Inferior parietal cortex (tissue), 1 donor: ENCODE results near the gene COBLL1.

Source experiments
- DNase-seq: peaks from one replicate; pipeline ENCODE4 v3.0.0-alpha.2; 2016; ENCODE audit errors: extremely low spot score

The COBLL1 gene

DNA sequence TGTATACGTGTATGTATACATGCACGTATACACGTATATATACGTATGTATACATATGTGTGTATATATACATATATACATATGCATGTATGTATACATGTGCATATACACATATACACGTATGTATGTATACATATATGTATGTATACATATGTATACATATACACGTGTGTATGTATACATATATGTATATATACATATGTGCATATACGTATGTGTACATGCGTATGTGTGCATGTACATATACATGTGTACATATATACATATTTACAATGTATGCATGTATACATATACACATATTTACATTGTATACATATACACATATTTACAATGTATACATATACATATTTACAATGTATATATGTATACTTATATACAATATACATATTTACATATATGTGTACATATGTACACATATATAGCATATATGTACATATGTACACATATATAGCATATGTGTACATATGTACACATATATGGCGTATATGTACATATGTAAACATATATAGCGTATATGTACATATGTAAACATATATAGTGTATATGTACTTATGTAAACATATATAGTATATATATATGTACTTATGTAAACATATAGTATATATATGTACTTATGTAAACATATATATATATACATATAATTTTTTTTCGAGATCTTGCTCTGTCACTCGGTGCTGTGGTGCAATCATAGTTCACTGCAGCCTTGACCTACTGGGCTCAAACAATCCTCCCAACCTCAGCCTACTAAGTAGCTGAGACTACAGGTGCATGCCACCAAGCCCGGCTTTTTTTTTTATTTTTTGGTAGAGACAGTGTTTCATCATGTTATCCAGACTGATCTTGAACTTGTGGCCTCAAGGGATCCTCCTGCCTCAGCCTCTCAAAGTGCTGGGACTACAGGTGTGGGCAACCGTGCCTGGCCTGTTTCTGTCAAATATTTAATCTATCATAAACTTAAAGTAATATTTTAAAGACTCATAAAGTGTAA, 23.2 kb downstream of the COBLL1 start:
- DNase-seq: no peak

DNA sequence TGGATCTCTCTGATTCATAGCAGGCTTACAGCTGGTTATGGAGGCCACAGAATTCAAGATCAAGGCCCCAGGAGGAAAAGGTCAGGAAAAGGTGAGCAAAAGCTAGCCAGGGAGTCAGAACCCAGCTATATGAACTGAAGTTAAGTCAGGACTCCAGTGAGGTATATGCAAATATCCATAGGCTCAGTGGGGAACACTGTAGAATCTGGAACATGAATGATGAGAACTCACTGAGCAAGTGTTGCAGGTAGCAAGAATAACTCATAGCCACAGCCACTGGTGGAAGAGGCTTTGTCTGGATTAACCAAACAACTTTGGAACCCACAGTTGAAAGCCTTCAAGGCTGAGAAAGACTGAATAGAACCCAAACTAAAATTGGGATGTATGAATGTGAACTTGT, 24.7 kb downstream of the COBLL1 start:
- DNase-seq: no peak

DNA sequence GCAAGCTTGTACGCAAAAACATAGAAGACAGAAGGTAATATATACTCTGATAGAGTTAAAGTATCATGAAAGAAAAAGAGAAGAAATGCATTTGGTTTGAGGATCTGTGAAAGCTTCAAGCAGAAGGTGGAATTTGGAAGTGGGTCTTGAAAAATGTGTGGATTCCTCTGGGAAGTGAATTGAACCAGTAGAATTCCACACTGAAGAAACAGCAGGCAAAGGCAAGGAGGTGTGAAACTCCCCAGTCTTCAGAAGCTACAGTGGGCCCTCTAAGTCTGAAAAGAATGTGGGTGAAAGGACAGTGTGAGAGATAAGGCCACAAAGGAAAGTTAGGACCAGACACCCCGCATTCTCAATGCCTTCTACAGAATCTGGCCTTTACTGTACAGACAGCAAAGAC, 25.6 kb downstream of the COBLL1 start:
- DNase-seq: no peak

DNA sequence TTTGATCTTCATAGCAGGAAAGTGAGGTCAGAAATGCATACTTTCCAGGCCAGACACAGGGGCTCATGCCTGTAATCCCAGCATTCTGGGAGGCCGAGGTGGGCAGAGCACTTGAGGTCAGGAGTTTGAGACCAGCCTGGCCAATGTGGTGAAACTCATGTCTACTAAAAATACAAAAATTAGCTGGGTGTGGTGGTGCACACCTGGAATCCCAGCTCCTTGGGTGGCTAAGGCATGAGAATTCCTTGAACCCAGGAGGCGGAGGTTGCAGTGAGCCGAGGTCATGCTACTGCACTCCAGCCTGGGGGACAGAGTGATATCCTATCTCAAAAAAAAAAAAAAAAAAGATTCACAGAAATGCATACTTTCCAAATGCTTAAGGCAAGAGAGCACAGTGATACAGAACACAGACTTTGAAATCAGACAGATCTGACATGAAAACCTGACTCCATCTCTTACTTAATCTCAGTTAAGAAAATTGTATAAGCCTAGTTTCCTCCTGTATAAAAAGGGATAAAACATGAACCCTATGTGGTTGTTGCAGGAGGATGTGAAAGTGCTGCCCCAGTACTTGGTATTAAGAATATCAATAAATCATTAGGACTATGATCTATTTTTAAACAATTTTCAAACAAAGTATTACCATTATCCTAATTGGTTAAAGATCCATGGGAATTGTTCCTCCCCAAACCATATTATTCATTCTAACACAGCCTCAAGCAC, 26.4 kb downstream of the COBLL1 start:
- DNase-seq: no peak

DNA sequence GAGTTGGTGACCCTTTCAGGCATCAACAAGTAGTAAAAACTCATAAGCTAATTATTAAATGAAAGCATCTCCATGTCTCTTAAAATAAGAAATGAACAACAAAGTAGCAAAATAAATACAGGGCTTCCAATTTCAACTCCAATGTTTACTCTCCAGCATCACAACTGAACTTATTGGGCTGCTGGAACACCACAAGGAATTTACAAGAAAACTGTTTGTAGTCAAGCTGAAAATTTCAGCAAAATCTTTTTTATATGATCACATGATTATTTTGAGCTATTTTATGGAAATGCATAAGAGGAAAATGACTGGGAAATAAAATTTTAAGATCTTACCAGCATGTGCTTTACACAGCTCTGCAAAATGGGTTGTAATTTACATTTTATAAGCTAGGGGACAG, 28.1 kb downstream of the COBLL1 start:
- DNase-seq: no peak

DNA sequence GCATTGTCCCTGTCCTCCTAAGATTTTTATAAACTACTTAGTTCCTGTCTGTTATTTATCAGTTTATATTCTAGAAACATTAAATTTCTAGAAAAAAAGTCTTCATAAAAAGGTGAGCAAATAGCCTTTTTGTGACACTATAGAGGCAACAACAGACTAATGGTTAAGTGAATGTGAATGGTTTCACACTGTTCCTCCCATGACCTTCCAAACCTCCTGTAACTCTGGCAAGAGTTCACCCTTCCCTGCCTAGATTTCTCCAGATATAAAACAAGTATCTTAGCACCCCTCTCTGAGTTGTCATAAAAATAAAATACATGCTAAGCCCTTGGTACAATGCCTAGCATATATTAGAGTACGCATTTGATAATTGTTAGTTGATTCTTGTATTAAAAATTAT, 29.2 kb downstream of the COBLL1 start:
- DNase-seq: no peak

DNA sequence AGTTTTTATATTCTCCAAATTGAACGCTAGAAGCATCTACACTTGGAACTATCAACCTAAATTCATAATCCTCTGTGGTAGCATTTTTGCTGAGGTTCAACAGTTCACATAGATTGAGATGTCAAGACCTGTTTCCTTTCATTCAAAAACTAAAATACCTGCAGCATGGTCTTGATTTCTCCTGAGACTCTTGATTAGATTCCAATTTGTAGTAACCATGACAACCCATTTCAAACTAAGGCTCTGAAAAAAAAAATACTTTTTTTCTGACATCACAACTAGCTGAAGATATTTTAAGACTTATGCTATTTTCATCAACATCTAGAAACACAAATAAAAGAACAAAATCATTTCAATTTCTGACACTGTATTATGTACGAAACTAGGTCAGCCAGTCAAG, 29.8 kb downstream of the COBLL1 start:
- DNase-seq: no peak

DNA sequence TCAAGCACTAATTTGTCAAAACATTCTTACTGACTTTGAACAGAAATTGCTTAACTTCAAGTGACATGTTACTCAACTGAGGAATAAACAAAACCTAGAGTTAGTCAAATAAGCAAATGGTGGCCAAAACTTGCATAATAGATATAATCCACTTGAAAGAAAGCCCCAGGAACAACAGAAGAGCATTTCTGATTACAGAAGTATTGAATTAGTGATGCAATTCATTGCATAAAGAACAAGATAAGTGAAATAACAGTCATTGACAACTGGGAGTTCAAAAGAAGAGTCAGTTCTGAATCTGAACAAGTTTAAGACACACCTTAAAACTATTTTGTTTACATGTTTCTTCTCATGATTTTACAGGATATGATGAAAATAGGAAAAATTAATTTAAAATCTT, 30.8 kb downstream of the COBLL1 start:
- DNase-seq: no peak

DNA sequence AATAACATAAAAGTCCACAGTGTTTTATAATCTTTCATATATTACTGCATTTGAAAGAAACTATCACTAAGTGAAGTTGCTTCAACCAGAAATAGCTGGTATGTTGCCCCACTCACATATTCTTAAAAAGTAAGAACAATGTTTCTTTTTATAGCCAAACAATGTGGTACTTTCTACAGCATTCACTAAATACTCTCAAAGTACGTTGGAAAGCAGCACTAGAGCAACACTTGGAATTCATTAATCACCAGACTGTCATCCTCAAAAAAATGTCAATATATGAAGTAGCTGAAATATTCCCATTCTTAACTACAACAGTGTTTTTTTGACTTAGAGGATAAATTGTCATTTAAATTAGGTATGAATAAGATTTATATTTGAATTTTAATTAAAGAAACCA, 32.8 kb downstream of the COBLL1 start:
- DNase-seq: no peak

DNA sequence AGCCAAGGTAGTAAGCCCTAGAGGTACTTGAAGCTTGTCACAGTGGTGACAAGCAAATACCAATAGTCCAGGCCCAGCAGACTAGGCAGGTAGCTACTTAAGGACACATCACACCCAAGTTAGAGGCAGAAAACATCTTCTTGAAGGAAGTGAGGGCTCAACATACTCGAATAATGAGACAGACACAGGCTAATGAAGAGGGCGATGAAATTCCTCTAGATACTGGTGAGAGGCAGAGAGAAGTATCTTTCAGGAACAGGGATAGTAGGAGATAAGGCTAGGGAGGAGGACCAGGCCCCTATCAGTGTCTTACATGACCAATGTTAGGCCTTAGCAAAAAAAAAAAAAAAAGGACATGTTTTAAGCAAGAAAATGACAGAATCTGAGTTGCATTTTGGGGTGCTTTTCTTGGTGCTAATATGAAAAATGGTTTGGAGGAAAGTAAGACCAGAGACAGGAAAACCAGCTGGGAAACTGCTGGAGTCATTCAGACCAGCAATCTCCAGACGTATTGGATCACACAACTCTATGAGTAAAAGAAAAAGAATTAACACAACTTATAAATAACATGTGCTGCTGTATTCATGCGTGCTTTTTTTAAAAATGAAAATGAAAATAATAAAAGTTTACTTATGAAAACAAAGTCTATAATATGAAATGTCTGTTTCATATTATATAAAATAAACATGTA, 37.7 kb downstream of the COBLL1 start:
- no peak for DNase-seq

DNA sequence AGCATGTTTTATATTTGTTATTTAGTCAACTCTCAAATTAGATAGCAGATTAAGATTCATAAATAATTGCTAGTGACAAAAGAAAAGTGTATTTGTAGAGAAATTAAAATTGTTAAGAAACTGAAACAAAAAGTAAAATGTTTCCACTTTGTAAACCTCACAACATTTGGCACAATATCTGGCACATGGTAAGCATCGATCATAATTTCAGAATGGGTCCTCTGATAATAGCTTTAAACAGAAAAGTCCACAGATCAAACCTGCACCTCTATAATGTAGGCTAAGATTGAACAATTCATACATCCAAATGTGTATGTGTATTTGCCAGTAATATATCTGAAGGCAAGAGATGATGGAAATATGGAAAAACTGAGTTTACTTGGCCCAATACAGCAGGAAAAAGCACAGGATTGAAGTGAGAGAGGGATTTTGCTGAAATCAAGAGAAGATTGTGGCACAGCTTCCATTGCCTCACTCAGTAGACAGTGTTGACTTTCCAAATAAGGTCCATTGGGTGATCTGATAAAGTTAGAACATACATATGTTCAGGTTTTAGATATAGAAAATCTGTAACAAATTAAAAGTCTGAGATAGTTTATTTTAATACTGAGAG, 39.4 kb downstream of the COBLL1 start:
- DNase-seq: no peak

DNA sequence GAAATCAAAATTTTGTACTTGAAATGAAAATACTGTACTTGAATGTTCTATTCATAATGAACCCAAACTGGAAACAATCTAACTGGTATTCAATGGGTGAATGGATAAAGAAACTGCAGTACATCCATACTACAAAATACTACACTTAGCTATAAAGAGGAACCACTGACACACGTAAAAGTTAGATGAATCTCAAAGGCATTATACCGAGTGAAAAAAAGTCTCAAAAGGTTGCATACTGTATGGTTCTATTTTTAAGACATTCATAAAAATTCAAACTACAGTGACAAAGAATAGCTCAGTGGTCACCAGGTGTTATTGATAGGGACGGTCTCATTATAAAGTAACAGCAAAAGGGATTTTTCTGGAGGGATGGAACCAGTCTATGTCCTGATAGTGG, 41.1 kb downstream of the COBLL1 start:
- DNase-seq: no peak

DNA sequence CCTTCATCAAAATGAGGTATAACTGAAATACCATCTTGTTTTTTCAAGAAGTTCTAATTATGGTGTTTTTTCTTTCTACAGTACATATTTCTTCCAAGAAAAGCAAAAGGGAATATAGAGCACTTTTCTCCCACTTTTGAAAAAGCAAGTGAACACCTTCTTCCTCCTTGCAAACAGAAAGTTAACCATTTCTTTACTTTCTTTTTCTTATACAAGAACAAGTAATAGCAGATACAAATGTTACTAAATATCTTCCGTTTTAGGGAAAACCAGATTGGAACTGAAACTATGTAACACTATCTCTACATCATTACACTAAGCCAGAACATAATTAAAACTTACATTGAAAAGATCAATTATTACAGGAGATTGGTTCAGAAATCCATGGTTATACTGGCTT, 44.0 kb downstream of the COBLL1 start:
- no peak for DNase-seq

DNA sequence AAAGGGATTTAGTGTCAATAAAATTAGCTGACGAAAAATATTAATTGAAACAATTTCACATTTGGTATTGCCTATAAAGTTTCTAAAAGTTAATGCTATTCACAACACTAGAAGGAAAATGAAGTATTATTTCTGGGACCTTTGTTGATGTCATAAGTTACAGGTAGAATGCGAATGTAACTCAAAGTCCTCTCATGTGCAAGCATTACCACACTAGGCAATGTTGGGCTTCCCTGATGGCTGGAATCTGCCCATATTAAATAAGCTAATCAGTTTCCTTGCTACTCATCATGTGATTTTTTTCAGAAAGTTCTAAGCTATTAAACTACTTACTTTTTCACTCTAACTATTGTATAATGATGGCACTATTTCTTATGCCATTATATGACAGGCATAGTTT, 44.6 kb downstream of the COBLL1 start:
- DNase-seq: no peak

DNA sequence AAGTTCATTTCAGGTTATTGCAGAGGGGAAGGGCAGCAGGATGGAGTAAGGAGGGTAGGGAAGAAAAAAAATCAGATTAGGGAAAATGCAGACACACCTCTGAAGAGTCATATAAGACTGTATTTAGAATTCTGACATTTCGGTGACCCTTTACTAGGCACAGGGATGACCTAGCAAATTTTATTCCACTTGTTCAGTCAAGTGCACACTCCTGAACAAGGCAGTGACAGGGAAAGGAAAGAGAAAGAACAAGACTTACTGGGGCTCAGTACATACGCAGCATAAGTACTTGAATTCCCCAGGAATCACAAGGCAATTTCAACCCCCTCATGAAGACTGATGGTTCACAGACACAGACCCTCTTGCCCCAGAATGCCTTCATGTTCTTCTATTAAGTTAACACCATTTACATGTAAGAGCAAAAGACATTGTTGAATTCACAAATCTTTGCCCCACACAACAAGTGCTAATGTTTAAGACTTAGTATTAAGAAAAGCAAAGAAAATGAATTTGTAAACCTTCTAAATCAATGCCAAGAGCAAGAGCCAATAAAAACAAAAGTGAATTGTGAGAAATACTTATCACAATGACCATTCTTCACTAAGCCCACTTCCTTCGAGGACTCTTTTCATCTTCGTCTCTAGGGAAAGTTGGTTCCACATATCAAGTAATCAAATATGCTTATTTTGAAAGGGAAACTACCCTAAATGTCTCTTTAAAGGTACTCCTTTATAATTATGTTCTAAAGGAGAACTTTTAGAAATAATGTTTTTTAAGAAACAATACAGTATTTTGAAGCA, 47.0 kb downstream of the COBLL1 start:
- no peak for DNase-seq

DNA sequence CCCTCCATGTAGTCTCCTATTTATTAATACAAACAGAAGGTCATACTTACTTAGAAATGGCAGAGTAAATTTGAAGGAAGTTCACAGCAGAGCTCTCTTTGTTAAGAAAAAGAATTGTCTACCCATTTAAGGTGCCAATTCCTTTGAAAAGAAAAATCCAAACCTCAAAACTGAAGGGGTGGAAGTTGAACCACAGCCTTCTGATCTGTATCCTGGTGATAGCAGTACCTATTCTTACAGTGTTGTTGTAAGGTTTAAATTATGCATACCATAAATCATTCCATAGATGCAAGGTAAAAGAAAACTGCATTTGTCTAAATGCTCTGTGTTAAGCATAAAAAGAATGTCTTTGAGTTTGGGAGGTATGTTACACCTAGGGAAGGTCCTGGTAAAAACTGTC, 47.6 kb downstream of the COBLL1 start:
- no peak for DNase-seq

DNA sequence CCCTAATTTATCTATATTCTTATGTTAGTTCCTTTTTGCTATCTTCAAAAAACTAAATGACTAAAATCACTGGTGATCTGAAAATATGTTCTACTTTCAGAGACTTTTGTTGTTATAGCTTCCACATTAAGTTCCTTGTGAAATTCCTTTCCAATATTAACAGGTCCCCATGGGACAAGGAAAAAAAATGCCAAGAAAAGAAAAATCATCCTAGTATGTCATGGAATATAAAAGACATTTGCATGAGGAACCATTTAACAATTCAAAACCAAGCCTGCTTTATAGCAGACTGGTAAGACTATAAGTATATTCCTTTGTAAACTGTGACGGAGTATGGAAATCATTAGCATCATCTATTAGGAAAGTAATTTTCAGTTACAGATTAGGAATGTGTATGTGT, 48.1 kb downstream of the COBLL1 start:
- DNase-seq: no peak

DNA sequence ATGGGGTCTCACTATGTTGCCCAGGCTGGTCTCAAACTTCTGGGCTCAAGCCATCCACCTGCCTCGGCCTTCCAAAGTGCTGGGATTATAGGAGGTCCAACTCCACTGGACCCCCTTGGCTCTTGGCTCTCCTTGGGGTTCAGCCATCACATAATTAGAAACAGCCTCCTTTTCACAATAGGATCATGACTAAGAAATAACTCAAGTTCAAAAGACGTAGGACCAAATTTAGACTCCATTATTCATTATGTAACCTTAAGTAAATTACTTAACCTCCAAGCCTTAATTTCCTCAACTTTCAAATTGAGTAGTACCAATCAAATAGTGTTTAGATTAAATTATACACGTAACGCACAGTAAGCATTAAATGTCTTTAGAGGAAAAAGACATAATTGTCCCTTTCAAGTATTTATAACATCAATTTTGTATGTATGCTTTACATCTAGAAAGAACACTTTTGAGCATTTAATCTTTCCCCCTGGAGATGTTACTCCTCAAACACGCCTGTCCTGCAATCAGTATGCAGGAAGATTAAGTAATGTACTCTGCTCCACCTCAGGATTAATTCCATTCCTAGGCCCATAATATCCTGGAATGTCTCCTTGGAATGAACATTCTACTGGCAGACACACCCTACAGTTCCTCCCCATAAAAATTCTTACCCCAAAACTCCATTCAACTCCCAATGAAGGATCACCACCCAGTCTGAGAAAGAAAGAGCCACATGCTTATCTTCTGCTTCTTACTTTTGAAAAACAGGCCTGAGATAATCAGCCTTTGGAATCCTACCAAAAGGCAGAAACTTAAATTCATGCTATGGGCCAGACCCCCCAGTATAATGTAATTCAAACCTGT, 49.1 kb downstream of the COBLL1 start:
- no peak for DNase-seq

DNA sequence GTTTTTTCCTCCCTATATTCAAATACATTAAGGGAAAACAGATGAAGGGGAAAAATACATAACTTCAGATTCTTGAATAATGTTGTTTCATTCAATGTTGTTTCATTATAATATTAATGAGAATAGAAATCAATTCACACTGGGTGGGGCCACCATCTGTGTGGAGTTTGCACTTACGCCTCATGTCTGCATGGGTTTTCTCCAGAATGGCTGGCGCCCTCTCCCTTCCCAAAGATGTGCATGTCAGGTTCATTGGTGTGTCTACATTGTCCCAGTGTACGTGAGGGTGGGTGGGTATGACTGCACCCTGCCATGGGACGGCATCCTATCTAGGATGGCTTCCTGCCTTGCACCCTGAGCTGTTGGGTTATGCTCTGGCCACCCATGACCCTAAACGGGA, 51.7 kb downstream of the COBLL1 start:
- DNase-seq: no peak

DNA sequence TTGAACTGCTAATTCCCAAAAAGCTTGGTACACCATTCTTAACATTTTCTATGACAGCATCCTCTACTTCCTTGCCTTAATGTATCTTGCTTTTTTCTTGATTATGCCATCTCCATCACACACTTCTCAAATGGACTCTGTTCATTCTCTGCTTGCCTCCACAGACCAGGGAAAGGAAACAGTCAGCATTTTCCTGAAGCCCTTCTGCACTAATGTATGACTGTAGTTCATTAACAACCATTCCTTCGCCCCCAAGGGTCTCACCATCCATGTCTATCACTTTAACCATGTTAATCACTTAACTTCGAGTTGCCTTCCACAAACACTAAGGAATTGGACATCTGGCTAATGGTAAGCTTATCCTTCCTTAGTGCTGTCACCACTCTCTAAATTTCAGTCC, 54.8 kb downstream of the COBLL1 start:
- no peak for DNase-seq
